T follicular helper cell (primary cell): ENCODE results near the gene COL13A1.

ENCODE experiments used
- DNase-seq: peaks from one replicate; pipeline ENCODE4 v3.0.0-alpha.2; 2020; ENCODE audit warnings: low read depth

COL13A1 gene

GRCh38 chr10:69906425-69906824 is 104.7 kb downstream of the COL13A1 start:
- no peak for DNase-seq

GRCh38 chr10:69907517-69907916 is 105.8 kb downstream of the COL13A1 start:
- DNase-seq = no peak

GRCh38 chr10:69908124-69908523 is 106.4 kb downstream of the COL13A1 start:
- no peak for DNase-seq

- DNase-seq = no peak
Measured at GRCh38 chr10:69910561-69910960, 108.9 kb downstream of the COL13A1 start.

- DNase-seq = no peak
Measured at GRCh38 chr10:69911613-69912528, 110.2 kb downstream of the COL13A1 start.

GRCh38 chr10:69912589-69912988 is 110.9 kb downstream of the COL13A1 start:
- DNase-seq = no peak

GRCh38 chr10:69913606-69914382 is 112.1 kb downstream of the COL13A1 start:
- DNase-seq = no peak

- peak; percentile 19 for DNase-seq
Measured at GRCh38 chr10:69914398-69915214, 112.9 kb downstream of the COL13A1 start.

GRCh38 chr10:69915215-69915560 is 113.5 kb downstream of the COL13A1 start:
- no peak for DNase-seq

GRCh38 chr10:69916118-69916517 is 114.4 kb downstream of the COL13A1 start:
- no peak for DNase-seq

- no peak for DNase-seq
Measured at GRCh38 chr10:69918036-69918435, 116.3 kb downstream of the COL13A1 start.

GRCh38 chr10:69919250-69919649 is 117.5 kb downstream of the COL13A1 start:
- no peak for DNase-seq

GRCh38 chr10:69925111-69925510 is 123.4 kb downstream of the COL13A1 start:
- no peak for DNase-seq

- no peak for DNase-seq
Measured at GRCh38 chr10:69928339-69928738, 126.6 kb downstream of the COL13A1 start.

GRCh38 chr10:69929575-69929974 is 127.9 kb downstream of the COL13A1 start:
- DNase-seq = no peak

- no peak for DNase-seq
Measured at GRCh38 chr10:69934768-69935167, 133.1 kb downstream of the COL13A1 start.

- no peak for DNase-seq
Measured at GRCh38 chr10:69936091-69936490, 134.4 kb downstream of the COL13A1 start.

GRCh38 chr10:69938541-69938991 is 136.9 kb downstream of the COL13A1 start:
- no peak for DNase-seq

- DNase-seq = no peak
Measured at GRCh38 chr10:69939061-69939460, 137.4 kb downstream of the COL13A1 start.

- no peak for DNase-seq
Measured at GRCh38 chr10:69939481-69939880, 137.8 kb downstream of the COL13A1 start.

- no peak for DNase-seq
Measured at GRCh38 chr10:69941730-69942129, 140.0 kb downstream of the COL13A1 start.

- no peak for DNase-seq
Measured at GRCh38 chr10:69943292-69943820, 141.7 kb downstream of the COL13A1 start.
